SHP77 treated with DMSO at 0.1 percent for 48 hours (cell line): Measurements from ENCODE around the gene CUL1.
"Not testable (repeated sequence)": the region's sequence is repeated elsewhere in the genome, so short reads cannot be mapped to it uniquely, and the experiment has no call there.

Source experiments
- DNase-seq: peaks from one replicate; lab custom pipeline; 2025; lab: John Stamatoyannopoulos, UW

The CUL1 gene

DNA sequence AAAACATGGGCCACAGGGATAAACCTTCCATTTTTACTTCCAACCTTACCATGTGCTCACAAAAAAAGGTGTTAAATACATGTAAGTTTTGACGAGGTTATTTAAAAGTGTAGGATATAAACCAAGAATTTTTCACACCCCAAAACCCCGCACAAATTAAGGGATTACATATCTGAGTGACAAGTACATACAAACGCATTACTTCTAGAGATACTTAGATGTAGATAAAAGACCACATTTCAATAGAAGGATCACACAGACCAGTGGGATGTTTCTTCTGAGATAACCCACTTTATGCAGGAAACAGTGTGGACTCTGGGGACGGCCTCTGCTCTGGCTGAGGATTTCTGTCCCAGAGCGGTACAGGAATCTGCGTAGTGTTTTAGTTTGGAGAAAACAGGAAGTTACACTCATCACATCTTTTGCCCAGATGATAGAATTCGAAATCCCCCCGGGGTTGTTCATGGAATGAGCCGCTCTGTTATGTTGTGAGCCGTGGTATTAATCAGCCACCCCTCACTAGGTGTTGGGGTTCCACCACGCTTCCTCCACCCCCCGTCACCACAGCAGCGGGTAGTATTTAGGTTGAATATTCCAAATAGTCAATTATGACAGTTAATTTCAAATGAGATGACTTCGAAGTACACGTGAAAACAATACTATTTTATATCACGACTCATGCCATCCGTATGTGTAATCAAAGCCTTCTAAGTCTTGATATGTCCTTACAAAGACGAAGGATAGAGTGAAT, 1.3 kb upstream of the CUL1 start:
- DNase-seq: no peak

DNA sequence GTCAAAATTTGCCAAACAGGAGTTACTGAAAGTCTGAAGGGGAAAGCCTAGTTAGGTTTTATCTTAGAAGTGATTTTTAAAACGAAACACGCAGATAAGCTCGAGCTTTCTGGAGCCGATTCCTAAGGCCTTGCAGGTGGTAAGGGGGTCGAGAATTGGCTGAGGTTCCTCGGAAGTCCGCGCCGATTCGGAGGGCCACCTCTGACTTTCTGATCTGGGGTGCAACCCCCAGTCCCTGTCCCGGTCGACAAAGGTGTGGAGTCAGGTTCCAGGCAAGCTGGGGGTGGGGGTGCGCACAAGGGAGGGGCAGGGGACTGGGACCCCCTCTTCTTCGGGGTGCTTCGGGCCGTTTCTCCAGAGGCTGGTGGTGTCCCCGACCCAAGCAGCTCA, 701 bp upstream of the CUL1 start:
- no peak for DNase-seq

DNA sequence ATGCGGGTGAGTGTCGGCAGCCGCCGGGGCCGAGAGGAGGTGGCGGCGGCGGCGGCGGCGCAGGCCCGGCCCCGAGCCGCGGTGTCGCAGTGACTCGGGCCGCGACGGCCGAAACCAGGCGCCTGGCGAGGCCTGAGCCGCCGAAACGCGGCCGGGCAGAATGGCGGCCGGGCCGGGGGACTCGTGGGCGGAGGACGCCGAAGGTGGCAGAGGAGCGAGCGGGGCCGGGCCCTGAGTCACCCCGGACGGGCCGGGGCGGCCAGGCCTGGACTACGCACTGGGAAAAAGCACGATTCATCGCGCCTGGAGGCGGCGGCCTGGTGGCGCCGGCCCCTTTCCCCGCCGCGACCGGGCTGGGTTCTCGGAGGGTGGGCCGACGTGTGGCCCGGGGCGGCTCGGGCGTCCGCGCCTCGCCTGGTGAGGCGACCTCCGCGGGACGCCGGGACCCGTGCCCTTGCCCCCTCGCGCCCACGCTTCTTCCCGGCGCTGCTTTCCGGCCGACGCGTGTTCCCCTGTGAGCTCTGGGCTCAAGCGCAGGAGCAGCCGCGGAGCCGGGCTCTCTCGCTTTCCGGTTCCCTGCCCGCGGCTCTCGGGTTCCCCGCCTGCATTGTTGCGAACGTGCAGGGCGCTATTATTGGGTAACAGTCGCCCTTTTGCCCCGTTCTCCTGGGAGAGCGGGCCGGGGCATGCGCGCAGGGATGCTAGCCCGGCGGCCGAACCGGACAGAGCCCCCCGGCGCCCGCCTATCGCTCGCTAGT, 500 bp downstream of the CUL1 start:
- peak; percentile 3 for DNase-seq

DNA sequence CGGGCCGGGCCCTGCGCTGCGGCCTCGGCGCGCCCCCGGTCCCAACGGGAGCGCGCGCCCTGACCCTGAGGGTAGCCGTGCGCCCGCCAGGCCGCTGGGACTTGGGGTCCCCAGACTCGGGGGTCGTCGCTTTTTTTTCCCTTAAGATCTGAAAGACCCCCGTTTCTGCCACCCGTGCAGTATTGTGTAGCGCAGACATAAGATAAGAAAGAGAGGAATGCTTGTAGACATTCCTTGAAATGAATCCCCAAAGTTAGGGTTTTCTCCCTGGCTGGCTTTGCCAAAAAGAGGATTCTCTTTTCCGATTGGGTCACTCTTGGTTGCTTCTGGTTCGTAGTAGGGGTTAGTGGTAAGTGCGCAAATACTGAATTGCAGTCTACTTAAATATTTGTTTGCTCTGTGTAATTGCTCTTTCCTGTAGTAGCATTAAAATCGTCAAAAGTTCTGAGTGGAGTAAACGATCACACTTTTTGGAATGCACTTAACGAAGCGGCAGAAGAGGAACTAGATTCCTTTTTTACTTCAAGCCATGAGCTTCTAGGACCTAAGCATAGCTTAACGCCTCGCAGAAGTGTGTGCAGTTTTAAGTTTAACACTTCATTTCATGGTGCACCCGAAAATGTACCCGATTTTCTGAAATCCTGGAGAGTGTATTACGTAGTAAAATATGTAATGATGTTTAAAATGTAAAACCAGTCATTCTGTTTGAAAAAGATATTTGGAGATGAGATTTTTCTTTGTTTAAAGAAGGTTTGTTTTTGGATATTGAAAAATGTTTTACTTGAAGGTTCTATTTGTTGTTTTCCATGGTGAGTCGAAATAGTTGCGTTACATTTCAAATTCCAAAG, 1.3 kb downstream of the CUL1 start:
- DNase-seq: no peak

DNA sequence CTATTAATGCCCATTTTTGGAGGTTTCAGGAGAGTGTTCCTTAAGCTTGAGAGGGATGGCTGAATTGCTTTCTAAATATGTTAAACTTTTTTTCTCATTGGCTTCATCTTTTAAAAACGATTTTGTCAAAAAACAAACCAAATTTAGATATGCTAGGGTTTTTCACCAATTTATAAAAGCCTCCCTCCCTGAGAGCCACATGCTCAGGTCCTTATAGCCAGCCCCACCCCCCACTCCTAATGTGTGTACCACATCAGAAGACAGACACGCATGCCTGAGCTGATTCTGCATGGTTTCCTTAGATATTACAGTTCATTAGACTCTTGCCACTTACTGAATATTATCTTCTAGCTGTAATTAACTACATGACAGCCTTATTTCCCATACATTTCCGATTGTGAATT, 2.0 kb downstream of the CUL1 start:
- no peak for DNase-seq

DNA sequence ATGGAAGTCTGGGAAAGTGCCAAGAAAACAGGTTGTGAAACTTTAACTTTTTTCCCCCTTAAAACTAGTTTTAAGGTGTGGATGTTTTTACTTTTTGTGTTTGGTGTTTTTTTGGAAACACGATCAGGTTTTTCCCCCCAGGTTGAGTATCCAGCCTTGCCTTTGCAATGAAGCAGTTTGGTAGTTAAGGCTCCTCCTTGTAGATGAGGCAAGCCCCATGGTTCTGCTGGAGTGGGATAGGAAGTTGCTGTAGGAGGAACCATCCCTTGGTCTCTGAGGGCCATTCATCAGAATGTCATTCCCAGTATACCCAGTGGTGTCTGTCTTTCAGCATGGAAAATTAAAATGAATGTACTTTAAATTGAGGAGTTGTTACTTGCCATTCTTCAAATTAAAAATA, 2.7 kb downstream of the CUL1 start:
- no peak for DNase-seq

DNA sequence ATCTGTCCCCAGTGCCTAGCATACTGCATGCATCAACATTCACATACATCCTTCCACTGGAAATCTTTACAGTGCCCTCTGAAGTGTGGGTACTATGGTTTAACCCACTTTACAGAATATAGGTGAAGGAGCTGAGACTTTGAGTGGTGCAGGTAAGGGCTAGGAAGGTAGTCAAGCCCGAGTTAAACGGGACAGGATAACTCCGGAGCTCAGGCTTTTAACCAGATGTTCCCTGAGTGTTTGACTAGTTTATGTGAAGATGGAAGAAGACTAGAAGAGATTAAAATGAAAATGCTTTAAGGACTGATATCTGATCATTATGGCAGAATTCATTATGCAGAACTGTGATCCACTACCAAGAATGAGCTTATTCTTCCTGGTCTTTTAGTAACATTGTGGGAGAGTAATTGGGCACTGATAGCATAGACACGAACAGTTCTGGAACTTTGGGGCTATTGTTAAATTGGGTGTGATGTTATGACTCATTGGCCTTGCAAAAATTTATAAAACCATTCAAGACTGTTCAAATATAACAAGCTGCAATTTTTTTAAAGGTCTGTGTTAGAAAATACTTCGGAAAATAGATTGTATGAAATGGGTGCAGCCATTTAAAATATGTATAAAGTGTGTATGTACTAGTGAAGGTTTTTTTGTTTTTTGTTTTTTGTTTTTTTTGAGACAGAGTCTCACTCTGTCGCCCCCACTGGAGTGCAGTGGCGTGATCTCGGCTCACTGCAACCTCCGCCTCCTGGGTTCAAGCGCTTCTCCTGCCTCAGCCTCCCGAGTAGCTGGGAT, 4.4 kb downstream of the CUL1 start:
- no peak for DNase-seq

DNA sequence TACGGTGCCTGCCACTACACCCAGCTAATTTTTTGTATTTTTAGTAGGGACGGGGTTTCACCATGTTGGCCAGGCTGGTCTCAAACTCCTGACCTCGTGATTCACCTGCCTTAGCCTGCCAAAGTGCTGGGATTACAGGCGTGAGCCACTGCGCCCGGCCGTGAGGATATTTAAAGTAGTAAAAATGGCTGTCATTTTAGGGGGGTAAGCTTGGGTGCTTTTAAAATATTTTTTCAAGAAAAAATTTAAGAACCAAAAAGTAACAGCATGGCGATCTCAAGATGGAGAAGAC, 4.9 kb downstream of the CUL1 start:
- not testable (repeated sequence) for DNase-seq

DNA sequence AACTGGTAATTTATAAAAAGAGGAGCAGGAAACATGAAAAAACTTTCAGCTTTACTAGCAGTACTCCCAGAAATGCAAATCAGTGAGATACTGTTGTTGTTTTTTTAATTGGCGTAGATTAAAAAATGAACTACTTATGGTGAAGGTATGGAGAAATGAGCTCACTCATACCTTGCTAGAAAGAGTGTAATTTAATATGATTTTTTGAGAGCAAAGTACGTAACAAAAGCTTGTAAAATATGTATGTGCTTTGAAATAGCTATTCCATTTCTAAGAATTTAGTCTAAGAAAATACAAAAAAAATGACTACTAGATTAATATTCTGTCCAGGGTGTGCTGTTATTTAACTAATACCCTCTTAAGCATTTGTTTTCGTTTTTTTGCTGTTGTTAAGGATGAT, 5.5 kb downstream of the CUL1 start:
- DNase-seq: no peak

DNA sequence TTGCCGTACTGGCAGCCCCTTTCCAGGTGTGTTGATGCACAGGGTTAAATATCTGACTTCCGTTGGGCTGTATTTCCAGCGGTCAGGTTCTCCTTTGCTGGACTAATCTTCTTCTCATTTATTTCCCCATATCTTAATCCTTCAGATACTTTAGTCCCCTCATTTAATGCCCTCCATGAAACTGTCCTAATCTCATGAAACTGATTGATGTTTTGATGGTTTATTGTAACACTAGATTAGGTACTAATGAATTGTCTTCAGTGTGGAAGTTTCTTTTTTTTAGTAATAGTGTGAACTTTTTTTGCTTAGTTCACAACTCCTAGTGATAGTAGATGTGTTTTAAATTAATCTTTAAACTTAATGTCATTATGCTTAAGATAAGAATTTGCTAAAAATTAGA, 6.3 kb downstream of the CUL1 start:
- no peak for DNase-seq

DNA sequence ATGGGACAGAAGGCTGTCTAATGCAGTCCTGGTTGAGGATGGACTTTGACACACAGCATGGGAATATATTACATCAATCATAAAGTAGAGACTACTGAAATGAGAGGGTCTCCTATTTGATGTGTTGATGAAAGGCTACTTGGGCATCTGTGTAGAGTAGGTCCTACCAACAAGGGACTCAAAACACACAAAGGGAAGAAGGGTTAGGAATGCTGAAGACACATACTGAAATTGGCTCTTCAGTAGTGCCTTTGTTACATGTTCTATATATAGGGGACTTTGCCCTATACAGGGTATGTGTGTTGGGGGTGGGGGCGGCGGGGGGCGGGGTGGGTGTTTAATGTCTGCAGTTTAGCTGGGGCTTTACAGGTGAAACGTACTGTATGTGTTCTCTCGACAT, 7.7 kb downstream of the CUL1 start:
- DNase-seq: no peak

DNA sequence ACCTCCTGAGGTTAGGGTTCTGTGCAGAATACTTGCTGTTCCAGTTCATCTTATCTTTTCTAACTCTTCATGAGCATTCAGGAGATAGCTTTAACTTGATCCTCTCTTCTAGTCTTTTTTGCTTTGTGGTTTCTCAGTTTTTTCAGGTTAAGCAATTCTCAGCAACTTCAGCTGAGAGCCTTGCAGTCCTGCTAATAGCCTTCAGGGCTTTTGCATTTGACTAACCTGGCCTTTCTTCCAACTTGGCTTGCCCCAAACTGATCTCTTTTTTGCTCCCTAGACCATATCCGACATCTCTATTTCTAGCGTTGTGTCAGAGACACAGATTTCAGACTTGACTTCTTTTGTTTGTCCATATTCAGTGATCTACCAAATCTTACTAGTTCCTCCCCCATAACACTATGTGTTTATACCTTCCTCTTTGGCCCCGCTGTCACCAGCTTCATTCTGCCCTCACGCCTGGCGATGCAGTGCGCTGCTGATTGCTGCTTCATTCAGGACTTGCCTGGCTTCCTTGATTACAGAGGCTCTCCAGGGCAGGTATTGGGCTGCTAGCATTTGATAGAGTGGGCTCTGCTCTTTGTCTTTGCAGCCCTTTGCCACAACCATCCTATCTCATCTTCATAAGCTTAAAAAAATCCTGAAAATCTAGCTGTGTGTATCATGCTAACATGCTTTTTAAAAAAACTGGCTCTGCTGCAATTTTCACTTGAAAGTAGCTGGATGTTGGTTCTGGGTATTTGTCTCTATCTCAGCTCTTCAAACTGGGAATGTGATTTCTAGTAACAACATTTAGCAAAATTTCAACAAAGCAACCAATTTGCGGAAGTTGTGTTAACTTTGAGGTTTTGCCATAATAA, 9.6 kb downstream of the CUL1 start:
- DNase-seq: no peak

DNA sequence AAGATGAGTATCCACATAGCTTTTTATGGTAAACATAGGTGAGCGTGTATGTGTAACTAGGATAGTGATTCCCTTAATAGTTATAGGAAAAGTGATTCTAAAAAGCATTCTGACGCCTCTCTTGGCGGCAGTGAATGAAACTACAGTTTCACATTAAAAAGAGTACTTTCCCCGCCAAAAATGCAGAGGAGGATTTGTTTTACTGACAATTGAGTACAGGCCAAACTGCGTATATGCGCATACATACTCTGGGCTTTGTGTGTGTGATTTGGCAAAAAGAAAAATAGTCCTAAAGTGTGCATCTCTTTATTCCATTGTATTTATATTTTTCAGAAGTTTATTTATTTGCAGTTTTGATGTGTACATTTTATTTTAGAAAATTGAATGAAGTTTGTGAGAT, 10.3 kb downstream of the CUL1 start:
- DNase-seq: no peak

DNA sequence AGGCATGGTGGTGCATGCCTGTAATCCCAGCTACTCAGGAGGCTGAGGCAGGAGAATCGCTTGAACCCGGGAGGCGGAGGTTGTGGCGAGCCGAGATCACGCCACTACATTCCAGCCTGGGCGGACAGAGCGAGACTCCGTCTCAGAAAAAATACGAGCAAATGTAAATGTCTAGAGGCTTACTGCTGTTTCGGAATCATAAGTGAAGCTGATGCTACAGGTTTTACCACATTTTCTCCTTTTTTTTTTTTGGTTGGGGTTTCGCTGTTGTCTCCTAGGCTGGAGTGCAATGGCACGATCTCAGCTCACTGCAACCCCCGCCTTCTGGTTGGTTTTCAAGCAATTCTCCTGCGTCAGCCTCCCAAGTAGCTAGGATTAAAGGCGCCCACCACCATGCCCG, 11.7 kb downstream of the CUL1 start:
- DNase-seq: not testable (repeated sequence)

DNA sequence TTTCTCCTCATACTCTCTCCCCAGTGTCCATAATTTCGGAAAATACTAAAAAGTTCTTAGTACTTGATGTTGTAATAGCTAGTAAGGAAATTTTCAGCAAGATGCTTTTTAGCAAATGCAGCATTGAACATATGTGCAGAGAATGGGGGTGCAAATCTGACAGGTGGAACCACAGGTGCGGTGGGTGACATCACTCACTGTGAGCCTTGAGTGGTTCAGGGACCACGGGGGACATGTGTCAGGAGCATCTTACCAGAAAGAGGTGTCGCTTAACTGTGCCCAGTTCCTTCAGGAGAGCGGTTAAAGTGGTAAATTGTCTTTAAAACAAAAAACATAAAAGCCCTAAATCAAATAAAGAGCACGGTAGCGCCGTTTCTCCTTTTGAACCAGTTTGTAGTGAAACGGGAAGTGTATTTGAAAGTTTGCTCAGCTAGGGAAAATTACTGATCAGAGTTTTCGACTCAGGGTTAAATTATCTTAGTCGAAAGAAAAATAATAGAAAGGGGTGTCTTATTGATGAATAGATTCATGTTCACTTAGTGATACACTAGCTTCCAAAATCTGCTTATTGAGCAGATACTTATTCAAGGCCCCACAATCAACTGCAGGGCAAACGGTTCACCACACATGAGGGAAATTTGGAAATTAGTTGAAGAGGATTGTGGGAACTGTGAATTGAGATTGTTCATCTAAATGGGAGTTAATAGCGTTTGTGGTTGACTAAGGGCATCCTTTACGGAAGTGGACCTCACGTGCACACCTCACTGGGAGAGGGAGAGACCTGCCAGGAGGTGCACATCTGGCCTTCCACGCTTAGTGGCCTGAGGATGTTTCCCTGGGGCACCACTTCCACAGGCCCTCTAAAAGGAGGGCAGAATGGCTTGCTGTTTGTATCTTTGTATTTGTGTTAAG, 12.7 kb downstream of the CUL1 start:
- DNase-seq: no peak

DNA sequence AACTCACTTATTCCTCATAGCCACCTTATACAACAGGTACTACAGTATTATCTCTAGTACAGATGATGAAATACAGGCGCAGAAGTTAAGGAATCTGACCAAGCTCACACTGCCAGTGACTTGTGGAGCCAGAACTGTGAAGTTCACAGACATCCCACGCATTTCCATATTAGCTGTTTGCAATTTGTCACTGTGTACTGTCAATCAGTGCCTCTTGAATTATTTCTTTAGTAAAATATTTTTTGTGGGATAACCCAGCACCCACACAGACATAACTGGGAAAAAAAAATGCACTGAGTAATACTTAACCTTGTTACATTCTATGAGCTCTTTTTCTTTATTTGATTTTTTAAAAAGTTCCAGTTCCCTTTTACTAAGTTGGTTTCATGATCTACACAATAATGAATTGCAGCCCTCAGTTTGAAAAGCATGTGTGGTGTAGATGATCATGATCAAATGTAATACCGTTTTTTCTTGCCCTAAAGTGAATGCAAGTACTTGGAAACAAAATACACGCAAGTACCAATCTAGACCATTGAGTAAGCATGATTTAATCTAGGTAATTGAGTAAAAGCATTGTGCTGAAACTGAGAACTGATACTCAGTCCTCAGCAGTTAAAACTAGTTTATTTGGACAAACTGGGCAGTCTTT, 14.1 kb downstream of the CUL1 start:
- no peak for DNase-seq

DNA sequence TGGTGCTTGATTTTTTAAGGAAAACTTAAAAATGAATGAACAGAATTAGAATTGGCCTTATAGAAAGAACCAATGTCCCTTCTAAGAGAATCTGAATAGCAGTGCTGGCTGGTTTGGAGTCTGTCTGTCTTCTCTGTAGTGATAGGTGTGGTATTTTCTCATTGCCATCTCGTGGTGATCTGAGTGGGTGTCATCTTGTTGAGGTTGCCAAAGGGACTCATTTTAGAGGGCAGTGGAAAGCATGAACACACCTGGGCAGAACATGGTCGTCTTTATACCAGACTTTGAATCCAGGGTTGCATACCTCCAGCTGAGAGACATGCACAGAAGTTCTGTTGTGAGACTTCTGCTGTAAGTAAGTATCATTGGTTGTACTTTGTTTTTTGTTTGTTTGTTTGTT, 15.8 kb downstream of the CUL1 start:
- DNase-seq: no peak

DNA sequence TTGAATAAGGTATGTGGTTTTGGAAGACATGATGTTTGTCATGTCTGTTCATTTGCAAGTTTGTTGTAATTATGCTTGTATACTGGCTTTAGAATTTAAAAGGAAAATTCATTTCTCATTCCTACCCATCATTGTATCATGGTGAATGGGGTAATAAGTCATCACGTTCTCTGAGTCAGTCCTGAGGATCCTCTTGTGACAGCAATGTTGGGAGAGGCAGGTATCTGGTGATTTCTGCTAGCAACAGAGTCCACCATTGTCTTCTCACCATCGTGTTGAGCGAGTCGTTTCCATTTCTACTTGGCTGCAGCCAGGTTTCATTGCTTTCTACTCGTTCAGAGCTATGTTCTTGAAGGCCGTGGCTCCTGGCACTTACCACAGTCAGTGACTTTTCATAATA, 16.3 kb downstream of the CUL1 start:
- no peak for DNase-seq

DNA sequence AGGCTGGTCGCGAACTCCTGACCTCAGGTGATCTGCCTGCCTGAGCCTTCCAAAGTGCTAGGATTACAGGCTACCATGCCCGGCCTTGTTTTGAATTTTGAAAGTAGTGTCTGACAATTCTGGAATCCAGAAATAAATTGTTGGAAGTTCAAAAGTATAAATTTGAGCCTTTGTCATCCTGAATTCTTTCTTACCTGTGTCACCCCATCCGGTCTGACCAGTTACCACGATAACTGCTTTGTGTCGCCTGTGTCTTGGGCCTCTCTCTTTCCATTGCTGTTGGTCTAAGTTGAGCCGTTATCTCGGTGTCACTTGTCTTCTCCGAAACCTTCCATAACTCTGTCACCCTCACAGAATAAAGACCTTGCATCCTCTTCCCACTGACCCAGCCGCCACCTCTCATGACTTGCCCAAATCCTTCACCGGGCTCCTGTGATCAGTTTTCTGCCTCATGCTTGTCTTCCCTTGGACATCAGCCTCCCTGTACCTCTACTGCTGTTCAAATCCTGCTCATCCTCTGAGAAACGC, 18.6 kb downstream of the CUL1 start:
- DNase-seq: no peak
